HG02840 (cell line): Measurements from ENCODE around the gene SLC2A10.

Experiments
- ATAC-seq: cut with Tn5 transposase; IDR thresholded peaks from one replicate; pipeline ENCODE4 v1.9.1; 2021; ENCODE audit warnings: mild to moderate bottlenecking, moderate library complexity, moderate number of reproducible peaks; ENCODE audit not compliant: unreplicated experiment, low FRiP score

The SLC2A10 gene

DNA sequence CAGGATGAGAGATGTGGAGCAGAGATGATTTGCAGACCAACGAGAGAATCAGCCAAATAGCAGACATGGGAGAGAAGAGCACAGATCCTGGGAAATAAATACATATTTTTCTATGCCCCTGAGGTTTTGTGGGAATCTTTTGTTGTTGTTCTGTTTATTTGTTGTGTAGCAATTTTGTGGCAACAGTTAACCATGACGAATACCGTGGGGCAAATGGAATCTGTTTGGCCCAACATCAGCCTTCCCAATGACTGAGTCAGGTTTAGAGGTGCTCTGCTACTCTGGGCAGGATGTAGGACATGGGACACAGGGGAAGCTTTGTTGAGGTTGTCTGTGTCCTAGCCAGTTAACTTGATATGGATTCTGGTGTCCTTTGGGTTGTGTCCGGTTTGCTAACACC is 7.9 kb upstream of the SLC2A10 start:
- no peak for ATAC-seq

DNA sequence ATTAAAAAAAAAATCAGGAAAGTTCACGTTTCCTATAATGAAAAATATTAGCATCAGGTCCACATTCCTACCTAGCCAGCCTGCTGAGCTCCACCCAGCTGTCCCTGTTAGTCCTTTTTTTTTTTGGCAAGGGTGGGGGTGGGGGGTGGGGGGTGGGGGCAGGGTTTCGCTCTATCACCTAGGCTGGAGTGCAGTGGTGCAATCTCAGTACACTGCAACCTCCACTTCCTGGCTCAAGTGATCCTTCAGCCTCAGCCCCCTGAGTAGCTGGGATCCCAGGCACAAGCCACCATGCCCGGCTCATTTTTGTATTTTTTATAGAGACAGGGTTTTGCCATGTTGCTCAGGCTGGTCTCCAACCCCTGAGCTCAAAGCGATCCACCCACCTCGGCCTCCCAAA is 7.5 kb upstream of the SLC2A10 start:
- no peak for ATAC-seq

GRCh38 chr20:46702447-46703203 is 6.8 kb upstream of the SLC2A10 start:
- no peak for ATAC-seq

DNA sequence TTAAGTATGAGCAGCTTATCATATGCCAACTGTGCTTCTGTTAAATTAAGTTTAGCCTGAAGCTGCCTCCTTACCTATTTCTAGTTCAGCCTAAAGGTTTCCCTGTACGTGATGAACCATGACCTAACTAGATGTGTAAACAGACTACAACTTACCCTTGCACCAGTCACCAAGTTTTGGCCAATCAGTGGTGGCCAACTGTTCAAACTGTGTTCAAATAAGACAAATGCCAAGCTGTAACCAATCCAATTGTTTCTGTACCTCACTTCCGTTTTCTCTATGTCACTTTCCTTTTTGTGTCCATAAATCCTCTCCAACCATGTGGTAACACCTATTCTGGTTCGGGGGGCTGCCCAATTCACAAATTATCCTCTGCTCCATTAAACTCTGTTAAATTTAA is 6.0 kb upstream of the SLC2A10 start:
- ATAC-seq: no peak

- ATAC-seq: no peak
Observed at GRCh38 chr20:46704714-46705377, 4.6 kb upstream of the SLC2A10 start.

GRCh38 chr20:46705378-46705729 is 4.1 kb upstream of the SLC2A10 start:
- ATAC-seq: no peak

DNA sequence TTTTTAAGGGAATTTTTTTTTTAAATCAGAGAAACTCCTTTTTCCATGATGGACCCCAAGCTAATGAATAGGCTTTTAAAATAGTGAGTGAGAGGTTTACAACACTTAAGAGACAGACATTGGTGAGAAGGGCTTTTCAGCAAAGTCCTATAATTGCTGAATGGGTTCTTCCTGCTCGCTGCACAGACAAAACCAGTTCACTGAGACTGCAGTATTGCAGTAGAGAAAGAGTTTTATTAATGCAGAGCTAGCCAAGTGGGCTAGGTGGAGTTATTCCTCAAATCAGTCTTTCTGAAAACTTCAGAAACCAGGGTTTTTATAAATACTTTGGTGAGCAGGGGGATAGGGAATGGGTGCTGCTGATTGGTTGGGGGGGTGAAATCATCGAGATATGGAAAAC is 3.2 kb upstream of the SLC2A10 start:
- no peak for ATAC-seq

DNA sequence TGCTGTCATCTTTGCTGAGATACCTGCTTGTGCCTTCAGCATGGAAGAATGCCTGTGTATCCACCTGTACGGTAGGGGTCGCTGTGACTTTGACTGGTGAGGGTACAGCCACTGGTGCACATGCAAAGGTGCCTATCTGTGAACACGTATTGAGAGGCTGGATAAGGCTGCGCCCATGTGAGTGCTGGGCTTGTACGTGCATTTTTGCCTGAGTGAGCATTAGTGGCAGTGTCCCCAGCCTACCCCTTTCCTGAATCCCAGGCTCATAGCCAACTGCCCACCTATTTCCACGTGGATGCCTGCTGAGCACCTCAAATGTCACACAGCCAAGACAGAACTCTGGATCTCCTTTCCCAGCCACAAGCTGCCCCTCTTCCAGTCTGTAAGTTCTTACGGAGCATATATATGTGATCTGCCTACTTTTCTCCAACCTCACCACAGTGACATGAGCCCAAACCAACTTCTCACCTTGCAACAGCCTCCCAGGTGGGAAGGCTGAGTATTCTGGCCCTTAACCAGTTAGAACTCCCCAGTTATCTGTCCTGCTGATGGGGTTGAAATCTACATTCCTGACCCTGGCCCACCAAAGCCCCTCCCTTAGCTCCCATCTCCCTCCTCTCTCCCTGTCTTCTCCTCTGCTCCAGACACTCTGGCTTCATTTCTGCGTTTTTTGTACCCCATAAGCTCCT is 1.1 kb upstream of the SLC2A10 start:
- no peak for ATAC-seq

- no peak for ATAC-seq
Observed at GRCh38 chr20:46709055-46709458, 392 bp upstream of the SLC2A10 start.

GRCh38 chr20:46710153-46710913 is 884 bp downstream of the SLC2A10 start:
- no peak for ATAC-seq

DNA sequence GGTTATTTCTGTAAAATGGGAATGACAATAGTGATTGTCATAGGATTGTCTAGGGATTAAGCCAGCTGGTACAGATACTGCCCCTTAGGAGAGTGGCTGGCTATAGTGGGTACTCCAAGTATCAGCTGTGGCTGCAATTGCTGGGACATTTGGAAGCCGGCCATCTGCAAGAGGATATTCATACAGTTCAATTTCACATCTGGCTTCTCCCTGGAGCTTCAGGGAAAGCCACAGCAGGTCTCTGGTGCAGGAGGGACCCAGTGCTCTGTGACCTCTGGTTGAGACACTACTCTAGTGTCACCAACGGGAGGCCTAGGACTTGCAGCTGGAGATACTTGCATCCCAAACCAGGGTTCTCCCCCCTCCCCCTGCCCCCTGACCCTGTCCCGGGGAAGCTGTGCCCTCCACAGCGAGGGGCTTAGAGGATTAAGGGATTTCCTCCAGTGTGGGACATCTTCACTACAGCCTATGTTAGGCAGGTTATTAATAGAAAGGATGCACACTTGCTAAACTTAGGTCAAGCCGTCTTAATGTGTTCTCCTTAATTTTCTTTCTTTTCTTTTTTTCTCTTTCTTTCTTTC is 2.7 kb downstream of the SLC2A10 start:
- ATAC-seq: no peak

GRCh38 chr20:46713957-46714834 is 4.7 kb downstream of the SLC2A10 start:
- no peak for ATAC-seq

- ATAC-seq: no peak
Observed at GRCh38 chr20:46715292-46715756, 5.9 kb downstream of the SLC2A10 start.

- ATAC-seq: no peak
Observed at GRCh38 chr20:46717818-46718541, 8.5 kb downstream of the SLC2A10 start.

- no peak for ATAC-seq
Observed at GRCh38 chr20:46720019-46720418, 10.6 kb downstream of the SLC2A10 start.

DNA sequence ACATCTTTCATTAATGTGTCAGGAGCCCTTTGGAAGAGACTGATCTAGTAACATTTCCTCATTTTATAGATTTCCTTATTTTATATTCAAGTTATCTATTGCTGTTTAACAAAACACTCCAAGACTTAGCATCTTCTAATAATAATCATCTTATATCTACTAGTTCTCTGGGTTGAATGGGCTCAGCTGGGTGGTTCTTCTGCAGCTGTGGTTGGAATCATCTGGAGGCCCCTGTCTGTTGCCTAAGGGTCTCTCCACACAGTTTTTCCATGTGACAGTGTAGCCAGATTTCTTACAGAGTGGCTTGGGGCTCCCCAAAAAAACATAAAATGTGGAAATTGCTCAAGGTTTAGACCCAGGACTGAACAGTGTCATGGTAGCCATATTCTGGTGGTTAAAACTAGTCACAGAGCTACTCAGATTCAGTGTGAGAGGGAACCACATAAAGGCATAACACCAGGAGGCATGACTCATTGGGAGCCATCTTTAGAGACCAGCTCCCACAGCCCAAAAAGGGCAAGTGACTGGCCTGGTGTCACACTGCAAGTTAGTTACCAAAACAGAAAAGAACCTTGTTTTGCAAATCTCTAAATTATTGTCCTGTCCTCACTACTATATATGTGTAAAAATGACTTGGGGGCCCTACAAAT is 11.5 kb downstream of the SLC2A10 start:
- ATAC-seq: no peak

DNA sequence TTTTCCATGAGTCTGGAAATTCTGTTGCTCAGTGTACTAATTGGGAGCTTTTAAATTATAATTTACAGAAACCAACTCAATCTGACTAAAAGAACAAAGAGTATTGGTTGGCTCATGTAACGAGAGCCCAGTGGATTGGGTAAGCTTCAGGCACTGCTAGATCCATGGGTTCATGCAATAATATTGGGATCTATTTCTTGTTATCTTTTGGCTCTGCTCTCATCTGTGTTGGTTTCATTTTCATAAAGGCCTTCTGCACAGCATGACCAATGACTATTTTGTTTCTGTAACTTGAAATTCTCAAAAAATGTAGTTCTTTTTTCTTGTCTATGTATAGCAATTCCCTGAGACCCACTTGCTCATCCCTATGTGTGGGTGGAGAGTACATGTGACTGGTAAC is 12.0 kb downstream of the SLC2A10 start:
- ATAC-seq: no peak

DNA sequence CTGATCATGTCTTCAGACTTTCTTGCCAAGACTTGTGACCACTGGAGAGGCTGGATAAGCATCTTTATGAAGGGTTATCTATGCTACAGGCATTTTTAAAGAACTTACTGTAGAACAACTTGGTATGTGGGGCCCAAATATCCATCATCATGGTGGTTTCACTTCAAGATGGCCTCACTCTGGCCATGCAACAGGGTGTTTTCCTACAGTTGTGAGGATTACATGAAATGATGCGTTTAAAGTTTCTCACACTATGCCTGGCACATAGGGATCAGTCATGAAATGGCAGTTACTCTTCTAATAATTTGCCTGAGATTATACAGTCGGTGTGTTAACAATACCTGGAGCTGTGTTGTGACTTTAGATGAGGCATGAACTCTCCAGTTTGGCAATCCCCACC is 13.0 kb downstream of the SLC2A10 start:
- no peak for ATAC-seq
